ENCODE results near the gene SPAG4. TPM values are rescaled to one million over a fixed set of nuclear protein-coding genes. Genes with fewer than 3 reads are reported as not detected.

SPAG4 gene
- total and polyA plus RNA-seq, 8 donors, result 1.5 to 3.5 (median 2.2) TPM

DNA sequence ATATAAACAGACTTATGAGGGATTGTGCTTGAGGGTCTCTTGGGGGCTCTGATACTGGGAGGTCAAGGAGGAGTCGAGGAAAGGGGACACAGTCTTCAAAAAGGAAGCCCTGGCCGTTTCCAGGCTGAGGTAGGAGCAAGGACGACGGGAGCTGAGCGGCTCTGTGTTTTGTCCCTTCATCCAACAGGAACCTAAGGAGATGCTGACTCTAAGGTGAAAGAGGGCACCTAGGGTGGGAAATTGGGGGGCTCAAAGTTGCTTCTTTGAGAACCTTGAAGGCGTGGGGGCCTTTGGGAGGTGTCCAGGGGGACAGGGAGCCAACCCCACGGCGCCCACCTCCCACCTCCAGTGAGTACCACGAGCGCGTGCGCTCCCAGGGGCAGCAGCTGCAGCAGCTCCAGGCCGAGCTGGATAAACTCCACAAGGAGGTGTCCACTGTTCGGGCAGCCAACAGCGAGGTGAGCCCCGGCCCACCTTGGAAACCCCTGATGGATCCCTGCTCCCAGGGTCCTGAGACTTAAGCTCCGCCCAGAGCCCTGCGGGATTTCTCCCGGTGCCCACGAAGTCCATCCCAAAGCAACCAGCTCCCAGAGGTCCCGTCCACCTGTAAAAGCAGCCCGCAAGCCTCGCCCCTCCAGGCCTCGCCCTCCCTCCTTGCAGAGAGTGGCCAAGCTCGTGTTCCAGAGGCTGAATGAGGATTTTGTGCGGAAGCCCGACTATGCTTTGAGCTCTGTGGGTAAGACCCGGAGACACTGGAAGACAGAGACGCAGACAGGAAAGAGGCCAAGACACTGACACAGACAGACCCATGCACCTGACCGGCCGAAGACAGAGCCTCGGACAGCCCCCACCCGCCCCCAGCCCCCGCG lies 2.9 kb downstream of the SPAG4 start:
- DNase-seq (peak in 2 of 4 donors; percentile 7 to 81), ATAC-seq (no peak)
- Histone ChIP-seq H3K9me3 (no peaks in the 10 kb centered on the region), H3K27me3 (peaks cover 0 to 21% of the 10 kb centered on the region in 2 donors), H3K4me3 (peak overlapping the region; percentile 31 to 39), H3K4me1 (peaks cover 21 to 55% of the 10 kb centered on the region in 2 donors), H3K36me3 (no peaks in the 10 kb centered on the region), H3K27ac (peak overlapping the region in 1 of 2 donors; percentile 3)
- TF ChIP-seq, protein P1, sequence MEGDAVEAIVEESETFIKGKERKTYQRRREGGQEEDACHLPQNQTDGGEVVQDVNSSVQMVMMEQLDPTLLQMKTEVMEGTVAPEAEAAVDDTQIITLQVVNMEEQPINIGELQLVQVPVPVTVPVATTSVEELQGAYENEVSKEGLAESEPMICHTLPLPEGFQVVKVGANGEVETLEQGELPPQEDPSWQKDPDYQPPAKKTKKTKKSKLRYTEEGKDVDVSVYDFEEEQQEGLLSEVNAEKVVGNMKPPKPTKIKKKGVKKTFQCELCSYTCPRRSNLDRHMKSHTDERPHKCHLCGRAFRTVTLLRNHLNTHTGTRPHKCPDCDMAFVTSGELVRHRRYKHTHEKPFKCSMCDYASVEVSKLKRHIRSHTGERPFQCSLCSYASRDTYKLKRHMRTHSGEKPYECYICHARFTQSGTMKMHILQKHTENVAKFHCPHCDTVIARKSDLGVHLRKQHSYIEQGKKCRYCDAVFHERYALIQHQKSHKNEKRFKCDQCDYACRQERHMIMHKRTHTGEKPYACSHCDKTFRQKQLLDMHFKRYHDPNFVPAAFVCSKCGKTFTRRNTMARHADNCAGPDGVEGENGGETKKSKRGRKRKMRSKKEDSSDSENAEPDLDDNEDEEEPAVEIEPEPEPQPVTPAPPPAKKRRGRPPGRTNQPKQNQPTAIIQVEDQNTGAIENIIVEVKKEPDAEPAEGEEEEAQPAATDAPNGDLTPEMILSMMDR (IDR thresholded peaks at IDR 0.05), result no peak
- intact Hi-C loops (cut with DNase I), result no loop called here

DNA sequence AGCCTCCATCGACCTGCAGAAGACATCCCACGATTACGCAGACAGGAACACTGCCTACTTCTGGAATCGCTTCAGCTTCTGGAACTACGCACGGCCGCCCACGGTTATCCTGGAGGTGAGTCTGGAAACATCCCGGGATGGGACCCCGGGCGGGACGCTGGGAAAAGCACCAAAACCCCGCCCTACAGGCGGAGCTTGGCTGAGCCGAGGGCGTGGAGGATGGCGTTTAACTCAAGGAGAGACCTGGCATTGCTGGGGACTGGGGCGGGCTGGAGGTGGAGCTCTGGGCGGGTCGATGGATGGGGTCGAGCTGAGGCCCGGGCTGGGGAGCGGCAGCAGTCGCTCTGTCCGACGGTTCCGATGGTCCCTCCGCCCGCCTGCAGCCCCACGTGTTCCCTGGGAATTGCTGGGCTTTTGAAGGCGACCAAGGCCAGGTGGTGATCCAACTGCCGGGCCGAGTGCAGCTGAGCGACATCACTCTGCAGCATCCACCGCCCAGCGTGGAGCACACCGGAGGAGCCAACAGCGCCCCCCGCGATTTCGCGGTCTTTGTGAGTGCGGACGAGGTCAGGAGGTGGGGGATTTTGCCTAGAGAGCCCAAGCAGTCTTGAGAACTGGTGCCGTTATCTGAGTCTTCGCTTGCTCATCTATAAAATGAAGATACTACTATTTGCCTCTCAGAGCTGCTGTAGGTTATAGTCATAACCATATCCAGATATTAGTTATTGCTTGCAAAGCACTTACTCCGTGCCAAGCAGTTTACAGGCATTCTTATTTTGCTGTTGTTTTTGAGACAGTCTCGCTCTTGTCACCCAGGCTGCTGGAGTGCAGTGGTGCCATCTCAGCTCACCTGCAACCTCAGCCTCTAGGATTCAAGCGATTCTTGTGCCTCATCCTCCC lies 3.8 kb downstream of the SPAG4 start:
- intact Hi-C loops (cut with DNase I), result no loop called here
- peaks cover 0 to 2% of the 10 kb centered on the region in 2 donors for H3K36me3 ChIP-seq
- H3K4me1 ChIP-seq, result peaks cover 21 to 55% of the 10 kb centered on the region in 2 donors
- DNase-seq, result peak; percentile 61 to 92 (median 82)
- H3K9me3 ChIP-seq, result no peaks in the 10 kb centered on the region
- TF ChIP-seq, protein P1 (IDR thresholded peaks at IDR 0.05), result no peak
- ATAC-seq, result peak; percentile 57
- peaks cover 0 to 21% of the 10 kb centered on the region in 2 donors for H3K27me3 ChIP-seq
- H3K27ac ChIP-seq, result no peak overlapping the region
- H3K4me3 ChIP-seq, result peak overlapping the region; percentile 31 to 39

DNA sequence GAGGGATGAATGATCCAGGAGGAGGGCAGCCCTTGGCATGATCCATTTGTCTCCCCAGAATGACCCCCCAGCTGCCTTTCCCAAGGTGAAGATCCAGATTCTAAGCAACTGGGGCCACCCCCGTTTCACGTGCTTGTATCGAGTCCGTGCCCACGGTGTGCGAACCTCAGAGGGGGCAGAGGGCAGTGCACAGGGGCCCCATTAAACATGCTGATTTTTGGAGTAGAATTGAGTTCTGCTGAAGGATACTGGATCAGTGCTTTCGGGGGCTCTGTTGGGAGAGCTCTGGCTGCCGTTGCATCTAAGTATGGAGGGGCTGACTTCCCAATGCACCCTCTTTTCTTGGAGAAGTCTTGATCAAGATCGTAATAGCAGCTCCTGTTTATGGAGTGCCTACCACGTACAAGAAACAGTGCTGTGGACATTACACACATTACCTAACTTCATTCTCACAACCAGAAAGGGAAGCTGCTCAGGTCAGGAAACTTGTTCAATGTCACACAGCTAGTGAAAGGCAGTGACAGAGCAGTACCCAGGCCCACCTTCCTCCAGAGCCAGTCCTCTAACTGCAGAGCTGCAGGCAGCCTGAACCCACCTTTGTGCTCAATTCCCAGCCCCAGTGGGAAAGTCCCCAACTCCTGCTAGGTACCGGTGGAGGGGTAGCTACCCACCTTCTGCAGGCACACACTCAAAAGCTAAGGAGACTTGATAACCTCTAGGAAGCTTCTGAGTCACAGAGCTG lies 5.4 kb downstream of the SPAG4 start:
- TF ChIP-seq, protein P1 (IDR thresholded peaks at IDR 0.05), result no peak
- intact Hi-C loops (cut with DNase I), result no loop called here
- DNase-seq, result no peak
- Histone ChIP-seq H3K27me3 (peaks cover 0 to 21% of the 10 kb centered on the region in 2 donors), H3K27ac (peak overlapping the region in 1 of 2 donors; percentile 45), H3K36me3 (peaks cover 0 to 18% of the 10 kb centered on the region in 2 donors), H3K4me1 (peaks cover 16 to 46% of the 10 kb centered on the region in 2 donors), H3K9me3 (no peaks in the 10 kb centered on the region), H3K4me3 (no peak overlapping the region)
- ATAC-seq, result no peak

DNA sequence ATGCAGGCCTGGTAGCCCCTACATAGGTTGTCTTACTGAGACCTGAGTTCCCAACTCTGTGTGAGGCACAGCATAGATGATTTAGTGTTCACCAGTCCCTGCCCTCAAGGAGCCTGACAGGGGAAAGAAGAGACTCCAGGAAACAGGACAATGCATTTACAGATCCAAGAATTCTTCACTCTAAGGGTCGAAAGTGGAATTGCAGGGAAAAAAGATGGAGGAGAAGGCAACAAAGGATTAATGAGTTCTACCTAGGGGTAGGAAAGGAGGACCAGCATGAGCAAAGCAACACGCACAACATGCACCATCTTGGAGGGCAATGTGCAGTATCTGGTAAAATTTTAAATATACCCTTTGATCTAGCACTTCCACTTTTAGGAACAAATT lies 5.9 kb downstream of the SPAG4 start:
- intact Hi-C loops (cut with DNase I), result no loop called here
- TF ChIP-seq, protein P1 (IDR thresholded peaks at IDR 0.05), result no peak
- Histone ChIP-seq H3K4me1 (peaks cover 16 to 46% of the 10 kb centered on the region in 2 donors), H3K36me3 (peaks cover 0 to 23% of the 10 kb centered on the region in 2 donors), H3K27ac (peak overlapping the region in 1 of 2 donors; percentile 45), H3K27me3 (peaks cover 0 to 21% of the 10 kb centered on the region in 2 donors), H3K4me3 (no peak overlapping the region), H3K9me3 (no peaks in the 10 kb centered on the region)
- DNase-seq (no peak), ATAC-seq (no peak)

Measured in left lung (tissue), 10 donors.